IPS-20b (cell line): Measurements from ENCODE around the gene SUMO3.

Source experiments
- H3K27ac ChIP-seq: one replicate; pipeline ENCODE4 v1.5.1; 2013; ENCODE audit warnings: low read length
- H3K27me3 ChIP-seq: 2 replicates; pipeline ENCODE4 v1.6.1; 2013; ENCODE audit warnings: mild to moderate bottlenecking, low read length, inconsistent platforms; ENCODE audit not compliant: insufficient read depth
- H3K36me3 ChIP-seq: 2 replicates; pipeline ENCODE4 v1.6.1; 2013; ENCODE audit warnings: low read depth, mild to moderate bottlenecking, inconsistent platforms, low read length, moderate library complexity; ENCODE audit not compliant: insufficient read depth
- H3K4me1 ChIP-seq: 2 replicates; pipeline ENCODE4 v1.6.1; 2013; ENCODE audit warnings: mild to moderate bottlenecking, control low read depth, inconsistent platforms, low read length, moderate library complexity; ENCODE audit not compliant: insufficient read depth
- H3K4me3 ChIP-seq: 2 replicates; pipeline ENCODE4 v1.5.1; 2013; ENCODE audit warnings: mild to moderate bottlenecking, low read length, inconsistent platforms
- H3K9ac ChIP-seq: 2 replicates; pipeline ENCODE4 v1.6.1; 2013; ENCODE audit warnings: low read depth, mild to moderate bottlenecking, inconsistent platforms, low read length, moderate library complexity
- H3K9me3 ChIP-seq: 2 replicates; pipeline ENCODE4 v1.6.1; 2013; ENCODE audit warnings: mild to moderate bottlenecking, low read depth, low read length, inconsistent platforms; ENCODE audit not compliant: insufficient read depth

The SUMO3 gene

DNA sequence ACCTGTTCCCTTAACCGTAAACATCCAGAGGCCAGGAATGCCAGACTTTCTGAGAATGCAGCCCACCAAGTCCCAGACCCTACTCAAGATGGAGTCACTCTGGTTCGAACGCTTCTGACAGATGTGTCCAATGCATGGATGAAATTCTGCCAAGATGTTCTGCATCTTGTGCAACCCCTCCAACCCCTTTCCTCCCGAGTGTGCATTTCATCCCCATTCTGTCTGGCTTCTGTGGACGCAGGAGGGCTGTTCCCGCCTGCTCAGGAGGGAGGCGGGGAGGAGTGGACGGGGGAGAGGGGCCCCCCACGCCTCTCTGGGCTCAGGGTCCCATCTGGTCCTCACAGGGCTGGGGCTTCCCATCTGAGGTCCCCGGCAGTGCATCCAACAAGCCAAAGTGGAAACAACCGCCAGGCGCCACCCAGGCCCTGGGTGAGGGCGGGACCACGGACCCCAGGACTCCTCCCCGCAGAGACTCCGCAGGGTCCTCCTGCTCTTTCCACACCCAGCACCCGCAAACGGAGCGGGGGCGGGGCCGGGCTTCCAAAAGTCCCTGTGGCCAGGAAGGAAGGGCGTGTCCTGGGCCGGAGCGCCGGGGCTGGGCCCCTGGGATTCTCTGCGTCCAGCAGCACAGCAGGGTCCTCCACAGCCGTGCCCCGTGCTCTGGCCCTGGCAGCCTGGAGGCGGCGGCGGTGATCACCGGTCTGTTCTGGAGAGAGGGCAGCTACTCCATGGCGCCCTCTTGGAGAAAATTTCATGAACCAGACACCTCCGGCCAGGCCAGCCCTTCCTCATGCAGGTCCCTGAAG is 27.8 kb upstream of the SUMO3 start:
- H3K27ac ChIP-seq, result no peak overlapping the region
- H3K9me3 ChIP-seq, result no peaks in the 10 kb centered on the region
- H3K36me3 ChIP-seq, result peaks cover 15% of the 10 kb centered on the region
- peaks cover 2% of the 10 kb centered on the region; the same call in 1 of the 2 replicates for H3K4me1 ChIP-seq
- H3K4me3 ChIP-seq, result peak overlapping the region; percentile 45
- no peaks in the 10 kb centered on the region for H3K27me3 ChIP-seq
- no peak overlapping the region for H3K9ac ChIP-seq

DNA sequence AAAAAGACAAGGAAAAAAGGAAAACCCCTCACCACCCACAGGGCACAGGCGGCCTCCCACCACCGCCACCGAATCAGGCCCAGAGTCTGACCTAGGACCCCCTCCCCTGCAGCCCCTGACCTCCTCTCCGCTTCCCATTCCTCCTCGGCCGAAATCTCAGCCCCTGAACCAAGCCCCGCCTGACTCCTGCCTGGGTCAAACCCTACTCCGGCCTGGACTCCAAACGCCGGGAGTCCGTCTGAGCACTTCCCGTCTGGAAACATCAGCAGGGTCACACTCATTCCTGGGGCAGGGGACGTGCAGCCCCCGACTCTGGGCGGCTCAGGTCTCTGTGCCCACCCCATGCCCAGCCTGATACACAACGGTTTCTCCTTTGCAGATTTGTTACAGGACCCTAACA is 26.4 kb upstream of the SUMO3 start:
- H3K9ac ChIP-seq, result peak overlapping the region; percentile 47; the same call in 1 of the 2 replicates

DNA sequence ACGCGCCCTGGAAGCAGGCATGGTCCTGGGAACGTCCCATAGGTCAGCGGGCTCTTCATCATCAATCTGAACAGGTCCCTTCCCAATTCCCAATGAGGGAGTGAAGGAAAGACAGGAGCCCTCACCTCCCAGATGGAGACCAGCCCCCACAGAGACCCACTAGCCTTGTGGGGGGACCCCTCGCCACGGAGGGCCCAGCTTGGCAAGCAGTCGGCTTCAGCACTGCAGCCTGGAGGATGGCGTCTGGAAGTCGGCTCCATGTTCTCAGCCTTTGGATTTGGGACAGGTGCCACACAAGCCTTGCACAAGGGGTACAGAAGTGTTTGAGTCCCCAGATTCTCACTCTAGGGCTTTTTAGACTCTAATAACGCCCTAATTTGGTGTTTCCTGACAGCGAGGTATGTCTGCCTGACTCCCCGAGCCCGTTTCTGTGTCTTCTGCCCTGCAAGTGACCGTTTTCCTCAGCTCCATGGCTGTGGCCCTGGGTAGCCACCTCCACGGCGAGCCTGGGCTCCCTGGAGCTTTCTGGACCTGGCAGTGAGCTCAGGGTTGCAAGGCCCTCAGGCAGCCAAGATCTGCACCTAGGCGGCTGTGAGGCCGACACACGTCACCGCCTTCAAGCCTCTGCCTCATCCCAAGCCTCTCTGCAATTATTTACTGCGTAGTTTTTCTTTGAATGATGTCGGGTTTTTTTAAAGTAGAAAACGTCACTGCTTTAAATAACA is 25.0 kb upstream of the SUMO3 start:
- no peaks in the 10 kb centered on the region for H3K27me3 ChIP-seq
- H3K4me1 ChIP-seq, result peaks cover 2% of the 10 kb centered on the region; the same call in 1 of the 2 replicates

More for the DNA sequence above, 26.4 kb upstream of the SUMO3 start:
- peak overlapping the region; percentile 58; the same call in 1 of the 2 replicates for H3K4me3 ChIP-seq
- no peak overlapping the region for H3K27ac ChIP-seq
- H3K4me1 ChIP-seq, result peaks cover 2% of the 10 kb centered on the region; the same call in 1 of the 2 replicates
- peaks cover 2% of the 10 kb centered on the region for H3K36me3 ChIP-seq
- H3K9me3 ChIP-seq, result no peaks in the 10 kb centered on the region
- no peaks in the 10 kb centered on the region for H3K27me3 ChIP-seq

DNA sequence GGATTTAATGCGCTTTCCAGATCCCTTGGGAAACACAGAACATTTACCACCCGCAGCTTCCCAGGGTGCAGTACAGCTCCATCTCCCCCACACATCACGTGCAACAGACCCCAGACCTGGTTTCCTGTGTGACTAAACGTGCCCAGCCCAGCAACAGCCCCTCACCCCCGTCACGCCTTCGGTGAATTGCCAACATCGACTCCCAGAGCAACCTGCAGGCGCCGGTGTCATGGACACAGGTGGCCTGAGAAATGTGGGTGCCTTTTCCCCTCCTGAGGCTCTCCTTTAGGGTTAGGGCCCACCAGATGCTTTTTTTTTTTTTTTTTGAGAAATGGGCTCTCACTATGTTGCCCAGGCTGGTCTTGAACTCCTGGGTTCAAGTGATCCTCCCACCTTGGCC is 24.2 kb upstream of the SUMO3 start:
- no peak overlapping the region for H3K9ac ChIP-seq
- H3K36me3 ChIP-seq, result no peaks in the 10 kb centered on the region
- peaks cover 2% of the 10 kb centered on the region; the same call in 1 of the 2 replicates for H3K4me1 ChIP-seq
- H3K27ac ChIP-seq, result no peak overlapping the region
- H3K4me3 ChIP-seq, result no peak overlapping the region
- H3K27me3 ChIP-seq, result no peaks in the 10 kb centered on the region
- H3K9me3 ChIP-seq, result no peaks in the 10 kb centered on the region

More for the DNA sequence above, 25.0 kb upstream of the SUMO3 start:
- H3K9me3 ChIP-seq, result no peaks in the 10 kb centered on the region
- H3K4me3 ChIP-seq, result no peak overlapping the region
- no peaks in the 10 kb centered on the region for H3K36me3 ChIP-seq
- no peak overlapping the region for H3K9ac ChIP-seq
- H3K27ac ChIP-seq, result no peak overlapping the region

DNA sequence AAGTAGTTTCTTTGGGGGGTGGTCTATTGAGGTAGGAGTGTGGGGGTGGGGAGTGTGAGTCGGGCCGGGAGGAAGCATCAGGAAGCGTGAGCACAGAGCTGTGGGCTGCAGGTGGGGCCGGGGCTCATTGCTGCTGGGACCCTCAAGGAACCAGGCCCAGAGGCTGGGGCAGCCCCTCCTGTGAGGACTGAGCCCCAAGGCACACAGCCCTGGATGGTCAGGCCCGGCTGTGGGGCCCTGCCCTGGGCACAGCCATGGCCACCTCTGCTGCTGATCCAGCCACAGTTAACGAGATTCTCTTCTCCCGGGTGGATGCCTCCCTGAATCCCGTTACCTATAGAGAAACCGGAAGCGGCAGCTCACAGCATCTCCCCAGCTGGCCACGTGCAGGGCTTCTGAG is 22.9 kb upstream of the SUMO3 start:
- H3K9me3 ChIP-seq, result no peaks in the 10 kb centered on the region
- no peaks in the 10 kb centered on the region for H3K27me3 ChIP-seq
- H3K27ac ChIP-seq, result no peak overlapping the region
- H3K4me3 ChIP-seq, result no peak overlapping the region
- H3K36me3 ChIP-seq, result no peaks in the 10 kb centered on the region
- H3K9ac ChIP-seq, result no peak overlapping the region
- H3K4me1 ChIP-seq, result no peaks in the 10 kb centered on the region; the same call in 1 of the 2 replicates

DNA sequence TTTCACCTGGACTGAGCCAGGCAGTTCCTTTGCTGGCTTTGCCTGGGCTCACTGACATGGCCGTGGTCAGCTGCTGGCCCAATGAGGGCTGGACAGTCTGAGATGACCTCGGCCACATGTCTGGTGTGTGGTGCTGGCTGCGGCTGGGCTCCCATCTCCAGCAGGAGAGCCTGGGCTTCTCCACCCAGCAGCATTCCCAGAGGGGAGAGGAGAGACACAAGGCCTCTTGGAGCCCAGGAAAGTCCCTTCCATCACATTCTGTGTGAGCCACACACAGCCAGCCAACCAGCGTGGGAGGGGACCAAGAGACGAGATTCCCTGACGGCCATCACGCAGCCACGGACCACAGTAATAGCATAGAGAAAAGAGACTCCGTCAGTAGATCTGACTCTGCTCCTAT is 21.1 kb upstream of the SUMO3 start:
- H3K9me3 ChIP-seq, result no peaks in the 10 kb centered on the region
- no peaks in the 10 kb centered on the region for H3K36me3 ChIP-seq
- H3K4me3 ChIP-seq, result no peak overlapping the region
- no peak overlapping the region for H3K27ac ChIP-seq
- H3K4me1 ChIP-seq, result no peaks in the 10 kb centered on the region
- H3K9ac ChIP-seq, result no peak overlapping the region
- no peaks in the 10 kb centered on the region for H3K27me3 ChIP-seq

DNA sequence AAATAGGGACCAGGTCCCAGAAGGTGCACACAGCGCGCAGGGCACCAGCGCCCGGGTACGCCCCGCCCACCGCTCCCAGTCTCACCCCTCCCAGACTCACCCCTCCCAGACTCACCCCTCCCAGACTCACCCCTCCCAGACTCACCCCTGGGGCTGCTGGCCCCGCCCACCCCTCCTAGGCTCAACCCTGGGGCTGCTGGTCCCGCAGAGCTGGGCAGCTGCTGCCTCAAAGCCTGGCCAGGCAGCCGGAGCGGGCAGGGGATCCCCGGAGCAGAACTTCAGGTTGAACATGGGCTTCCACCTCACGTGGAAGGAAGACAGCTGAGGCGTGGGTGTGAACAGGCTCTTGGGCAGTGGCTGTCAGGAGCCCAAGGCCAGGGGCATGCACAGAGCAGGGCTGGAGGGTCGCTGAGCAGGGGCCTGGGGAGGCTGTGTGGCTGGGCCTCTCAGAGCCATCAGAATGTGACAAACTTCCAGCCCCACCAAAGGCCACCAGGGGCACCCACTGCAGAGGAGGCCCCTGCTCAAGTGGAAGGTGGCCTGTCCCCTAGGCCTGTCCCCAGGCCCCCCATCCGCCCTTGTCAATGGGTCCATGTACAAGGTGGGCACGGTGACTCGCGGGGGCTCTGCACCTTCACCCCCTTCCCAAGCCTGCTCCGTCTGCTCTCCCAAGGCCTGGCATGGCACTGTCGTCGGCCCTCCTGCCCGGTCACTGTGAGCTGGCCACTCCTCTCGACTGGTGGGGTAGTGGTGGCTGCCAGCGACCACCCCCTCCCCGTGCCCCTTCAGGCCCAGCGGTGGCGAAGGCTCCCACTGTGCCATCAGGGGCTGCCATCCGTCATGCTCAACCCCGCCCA is 20.4 kb upstream of the SUMO3 start:
- Histone ChIP-seq H3K9ac (no peak overlapping the region), H3K4me3 (no peak overlapping the region), H3K36me3 (no peaks in the 10 kb centered on the region), H3K4me1 (no peaks in the 10 kb centered on the region), H3K27me3 (no peaks in the 10 kb centered on the region), H3K9me3 (no peaks in the 10 kb centered on the region), H3K27ac (no peak overlapping the region)

DNA sequence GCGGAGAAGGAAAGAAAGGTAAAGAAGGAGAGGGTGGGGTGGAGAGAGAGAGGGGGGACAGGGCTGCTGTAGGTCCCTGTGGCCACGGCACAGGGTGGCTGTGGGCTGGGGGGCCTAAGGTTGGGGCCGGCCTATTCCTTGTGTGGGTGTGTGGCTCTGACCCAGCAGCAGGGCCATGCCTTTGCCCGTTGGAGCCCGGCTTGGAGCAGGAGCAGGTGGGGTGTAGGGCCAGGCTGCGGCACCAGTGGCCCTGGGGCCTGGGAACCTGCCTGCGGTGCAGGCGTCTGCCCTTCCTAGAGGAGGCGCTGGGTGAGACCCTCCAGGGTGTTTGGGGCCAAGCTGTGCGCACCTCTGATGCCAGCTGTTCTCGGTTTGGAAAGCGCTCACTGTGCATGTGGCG is 19.7 kb upstream of the SUMO3 start:
- Histone ChIP-seq H3K36me3 (no peaks in the 10 kb centered on the region), H3K27me3 (no peaks in the 10 kb centered on the region), H3K4me3 (no peak overlapping the region), H3K27ac (no peak overlapping the region), H3K9me3 (no peaks in the 10 kb centered on the region), H3K9ac (no peak overlapping the region), H3K4me1 (no peaks in the 10 kb centered on the region)

DNA sequence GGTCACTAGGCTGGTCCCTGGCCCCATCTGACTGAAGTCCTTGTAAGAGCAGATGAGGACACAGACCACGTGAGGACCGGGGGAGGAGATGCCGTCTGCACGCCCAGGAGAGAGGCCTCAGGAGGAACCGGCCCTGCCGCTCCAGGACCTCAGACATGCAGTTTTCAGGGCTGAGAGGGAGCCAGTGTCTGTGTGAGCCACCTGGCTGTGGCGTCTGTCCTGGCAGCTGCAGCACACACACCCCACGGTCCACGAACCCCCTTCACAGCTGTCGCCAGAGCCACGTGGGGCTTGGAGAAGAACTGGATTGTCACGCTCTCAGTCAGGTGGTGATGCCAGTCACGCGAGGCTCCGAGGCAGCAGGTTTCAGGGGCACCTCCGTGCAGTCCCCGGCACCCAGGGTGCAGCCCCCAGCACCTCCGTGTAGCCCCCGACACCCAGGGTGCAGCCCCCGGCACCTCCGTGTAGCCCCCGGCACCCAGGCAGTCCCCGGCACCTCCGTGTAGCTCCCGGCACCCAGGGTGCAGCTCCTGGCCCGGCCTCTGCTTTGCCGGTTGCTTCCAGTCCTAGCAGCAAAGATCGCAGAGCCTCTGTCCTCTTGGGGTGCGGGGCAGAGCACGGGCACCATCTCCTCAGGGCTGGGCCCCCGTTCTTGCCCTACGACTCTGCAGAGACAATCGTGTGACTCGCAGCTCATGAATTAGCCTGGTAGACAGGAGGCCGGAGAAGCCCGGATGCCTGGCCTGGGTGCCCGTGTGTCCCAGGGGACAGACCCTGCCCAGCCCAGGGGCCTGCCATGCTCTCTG is 19.0 kb upstream of the SUMO3 start:
- Histone ChIP-seq H3K4me1 (no peaks in the 10 kb centered on the region), H3K9me3 (no peaks in the 10 kb centered on the region), H3K36me3 (no peaks in the 10 kb centered on the region), H3K9ac (no peak overlapping the region), H3K27me3 (no peaks in the 10 kb centered on the region), H3K27ac (no peak overlapping the region), H3K4me3 (no peak overlapping the region)

DNA sequence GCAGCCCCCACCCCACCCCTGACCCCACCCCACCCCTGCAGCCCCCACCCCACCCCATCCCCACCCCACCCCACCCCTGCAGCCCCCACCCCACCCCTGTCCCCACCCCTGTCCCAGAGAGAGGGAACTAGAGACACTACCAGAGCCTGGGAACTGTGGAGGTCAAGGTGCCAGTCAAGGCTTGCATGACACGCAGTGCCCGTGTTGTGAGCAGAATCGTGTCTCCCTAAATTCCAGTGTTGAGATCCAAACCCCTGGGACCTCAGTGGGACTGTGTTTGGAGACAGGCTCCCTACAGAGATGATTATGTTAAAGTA is 18.4 kb upstream of the SUMO3 start:
- Histone ChIP-seq H3K27ac (no peak overlapping the region), H3K9me3 (no peaks in the 10 kb centered on the region), H3K9ac (no peak overlapping the region)

DNA sequence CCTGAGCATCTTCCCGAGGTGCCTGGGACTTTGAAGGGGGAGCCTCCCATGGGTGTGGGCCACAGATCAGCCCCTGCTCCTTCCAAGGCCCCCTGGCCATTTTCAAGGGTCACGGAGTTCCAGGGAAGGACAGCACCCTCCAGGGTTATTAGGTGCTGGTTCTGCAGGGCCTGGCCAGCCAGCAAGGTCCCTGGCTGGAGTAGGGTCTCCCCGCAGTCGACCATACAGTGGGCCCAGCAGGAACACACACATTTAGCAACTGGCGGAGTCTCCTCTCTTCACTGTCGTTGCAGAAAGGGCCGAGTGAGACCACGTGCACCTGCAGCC is 17.7 kb upstream of the SUMO3 start:
- no peaks in the 10 kb centered on the region for H3K4me1 ChIP-seq
- H3K9me3 ChIP-seq, result no peaks in the 10 kb centered on the region
- no peaks in the 10 kb centered on the region for H3K36me3 ChIP-seq
- H3K4me3 ChIP-seq, result no peak overlapping the region
- H3K27me3 ChIP-seq, result no peaks in the 10 kb centered on the region
- no peak overlapping the region for H3K27ac ChIP-seq
- H3K9ac ChIP-seq, result no peak overlapping the region

More for the DNA sequence above, 18.4 kb upstream of the SUMO3 start:
- Histone ChIP-seq H3K27me3 (no peaks in the 10 kb centered on the region), H3K4me3 (no peak overlapping the region), H3K36me3 (no peaks in the 10 kb centered on the region), H3K4me1 (no peaks in the 10 kb centered on the region)
